ENCODE data around the gene IL1R2. TPM values are rescaled to one million over a fixed set of nuclear protein-coding genes. Genes with fewer than 3 reads are reported as not detected.

The IL1R2 gene
- total and polyA plus RNA-seq, 2 experiments from 2014 or later = not detected

- TF ChIP-seq ZNF462 (CRISPR knock-in tag; IDR thresholded peaks at IDR 0.05) (no peak), ZNF114 (CRISPR knock-in tag; IDR thresholded peaks at IDR 0.05) (no peak), STAT1 (IDR thresholded peaks at IDR 0.05; ENCODE audit: unreplicated experiment) (no peak), CREB1 (CRISPR knock-in tag; IDR thresholded peaks at IDR 0.05; ENCODE audit: low read depth) (no peak)
Measured at GRCh38 chr2:101986376-101986775, 5.4 kb upstream of the IL1R2 start (continued).

GRCh38 chr2:101986804-101987740, 4.7 kb upstream of the IL1R2 start:
- H3K79me2 ChIP-seq (replicated peaks; ENCODE audit: insufficient read depth) = no peaks in the 10 kb centered on the region
- Mint-ChIP-seq H3K36me3 (ENCODE audit: low read depth) (no peaks in the 10 kb centered on the region), H3K9me3 (no peaks in the 10 kb centered on the region), H3K4me3 (no peak overlapping the region), H3K27me3 (ENCODE audit: insufficient read depth, low read depth, poor library complexity) (peaks cover 11% of the 10 kb centered on the region), H3K4me1 (peaks cover 19% of the 10 kb centered on the region), H3K27ac (no peak overlapping the region)
- H4K20me1 ChIP-seq (replicated peaks; ENCODE audit: insufficient read depth) = no peaks in the 10 kb centered on the region
- no peaks in the 10 kb centered on the region for H3F3A ChIP-seq (replicated peaks; ENCODE audit: low read depth)
- no peak overlapping the region for H3K27ac ChIP-seq (ENCODE audit: low read depth)
- TF ChIP-seq EZH2 (IDR thresholded peaks at IDR 0.05; ENCODE audit: low read depth, unreplicated experiment) (no peak), JUNB (IDR thresholded peaks at IDR 0.05; ENCODE audit: unreplicated experiment) (no peak)
- no peaks in the 10 kb centered on the region for H3K4me1 ChIP-seq (ENCODE audit: insufficient read depth)
- no peak overlapping the region for H3K4me3 ChIP-seq
- no peak overlapping the region for H3K4me2 ChIP-seq
- H2AFZ ChIP-seq = no peak overlapping the region
- ATAC-seq (no peak), DNase-seq (ENCODE audit: low spot score) (no peak)
- no peaks in the 10 kb centered on the region for H3K36me3 ChIP-seq (ENCODE audit: insufficient read depth)
- no peaks in the 10 kb centered on the region for H3K27me3 ChIP-seq (ENCODE audit: insufficient read depth)
- H3K9me2 ChIP-seq (ENCODE audit: insufficient read depth) = 0 out of 2 replicates have a peak, but pooled peaks cover 1% of the 10 kb centered on the region

All from GM23338 (cell line).